Astrocyte of the cerebellum (primary cell): ENCODE data around the gene TBX4.

Experiments used
- DNase-seq: peaks from one replicate; pipeline ENCODE4 v3.0.0-alpha.2; 2011; ENCODE audit warnings: low read depth
- H3K4me3 ChIP-seq: 2 replicates; pipeline ENCODE4 v1.5.1; 2011; ENCODE audit warnings: mild to moderate bottlenecking, low read depth, low read length, moderate library complexity
- CTCF ChIP-seq: IDR thresholded peaks from 2 replicates; pipeline ENCODE4 v1.5.1; 2012; ENCODE audit warnings: low read length, low read depth, moderate library complexity, mild to moderate bottlenecking; ENCODE audit errors: missing control alignments
- in situ Hi-C: cut with HindIII; loops from 2 replicates; pipeline ENCODE4 v1.10.0; 2017; ENCODE audit warnings: low sequenced_read_pairs

The TBX4 gene

GRCh38 chr17:61458421-61459141 is 6.4 kb downstream of the TBX4 start:
- H3K4me3 ChIP-seq, result no peak overlapping the region
- no peak for TF ChIP-seq CTCF
- in situ Hi-C loops, result no loop called here
- no peak for DNase-seq

- no peak for DNase-seq
- in situ Hi-C loops, result no loop called here
- H3K4me3 ChIP-seq, result no peak overlapping the region
- TF ChIP-seq CTCF, result no peak
These were observed 7.1 kb downstream of the TBX4 start for GRCh38 chr17:61459142-61459809.

GRCh38 chr17:61459939-61460718 is 7.9 kb downstream of the TBX4 start:
- no peak overlapping the region for H3K4me3 ChIP-seq

GRCh38 chr17:61460796-61461585 is 8.8 kb downstream of the TBX4 start:
- in situ Hi-C loops, result no loop called here
- no peak overlapping the region for H3K4me3 ChIP-seq
- no peak for DNase-seq
- TF ChIP-seq CTCF, result no peak

More at GRCh38 chr17:61459939-61460718, 7.9 kb downstream of the TBX4 start:
- no peak for TF ChIP-seq CTCF
- DNase-seq, result no peak
- in situ Hi-C loops, result no loop called here

GRCh38 chr17:61461586-61461966 is 9.4 kb downstream of the TBX4 start:
- H3K4me3 ChIP-seq, result no peak overlapping the region
- DNase-seq, result no peak
- in situ Hi-C loops, result no loop called here
- TF ChIP-seq CTCF, result no peak
